HG02623 (cell line): ENCODE measurements around the gene NTHL1.

Experiments used
- ATAC-seq: cut with Tn5 transposase; IDR thresholded peaks from one replicate; pipeline ENCODE4 v1.9.1; 2021; ENCODE audit warnings: moderate library complexity; ENCODE audit not compliant: unreplicated experiment

Gene NTHL1

GRCh38 chr16:2047330-2048115 lies at the start of gene NTHL1, which contains the start of gene TSC2:
TSS of gene NTHL1 (minus strand) at chr16:2047834. CDS start at chr16:2047823, 11 bp downstream.
TSS of gene TSC2 (plus strand) at chr16:2047985. CDS start at chr16:2048616, 631 bp downstream.
- peak; percentile 93 for ATAC-seq

- ATAC-seq = no peak
These were observed 49.4 kb upstream of the NTHL1 start for GRCh38 chr16:2096853-2097595.

- ATAC-seq = no peak
These were observed 48.4 kb upstream of the NTHL1 start for GRCh38 chr16:2095918-2096582.

GRCh38 chr16:2095315-2095853 lies 47.8 kb upstream of the NTHL1 start:
- ATAC-seq = no peak

- no peak for ATAC-seq
These were observed 46.2 kb upstream of the NTHL1 start for GRCh38 chr16:2093793-2094192.

- no peak for ATAC-seq
These were observed 45.2 kb upstream of the NTHL1 start for GRCh38 chr16:2092866-2093265.

GRCh38 chr16:2092256-2092620 lies 44.6 kb upstream of the NTHL1 start:
- ATAC-seq = no peak

- ATAC-seq = no peak
These were observed 44.1 kb upstream of the NTHL1 start for GRCh38 chr16:2091547-2092255.

- ATAC-seq = no peak
These were observed 43.3 kb upstream of the NTHL1 start for GRCh38 chr16:2090777-2091546.

GRCh38 chr16:2090481-2090776 lies 42.8 kb upstream of the NTHL1 start:
- ATAC-seq = no peak

- no peak for ATAC-seq
These were observed 42.3 kb upstream of the NTHL1 start for GRCh38 chr16:2089706-2090480.

GRCh38 chr16:2088759-2089358 lies 41.2 kb upstream of the NTHL1 start:
- ATAC-seq = no peak

- ATAC-seq = no peak
These were observed 40.4 kb upstream of the NTHL1 start for GRCh38 chr16:2087748-2088631.

- ATAC-seq = no peak
These were observed 39.4 kb upstream of the NTHL1 start for GRCh38 chr16:2086812-2087747.

GRCh38 chr16:2086106-2086742 lies 38.6 kb upstream of the NTHL1 start:
- no peak for ATAC-seq

GRCh38 chr16:2085669-2086068 lies 38.0 kb upstream of the NTHL1 start:
- ATAC-seq = no peak
